Measurements from ENCODE around the gene KAZN. TPM values are rescaled to one million over a fixed set of nuclear protein-coding genes. Genes with fewer than 3 reads are reported as not detected.
A peak's percentile ranks its signal among the peaks of the same experiment; 100 is the strongest.
"Not testable (repeated sequence)": the region's sequence is repeated elsewhere in the genome, so short reads cannot be mapped to it uniquely, and the experiment has no call there.

Gene KAZN
- total RNA-seq, 1 experiment from 2014 or later, result 3.4 TPM

DNA sequence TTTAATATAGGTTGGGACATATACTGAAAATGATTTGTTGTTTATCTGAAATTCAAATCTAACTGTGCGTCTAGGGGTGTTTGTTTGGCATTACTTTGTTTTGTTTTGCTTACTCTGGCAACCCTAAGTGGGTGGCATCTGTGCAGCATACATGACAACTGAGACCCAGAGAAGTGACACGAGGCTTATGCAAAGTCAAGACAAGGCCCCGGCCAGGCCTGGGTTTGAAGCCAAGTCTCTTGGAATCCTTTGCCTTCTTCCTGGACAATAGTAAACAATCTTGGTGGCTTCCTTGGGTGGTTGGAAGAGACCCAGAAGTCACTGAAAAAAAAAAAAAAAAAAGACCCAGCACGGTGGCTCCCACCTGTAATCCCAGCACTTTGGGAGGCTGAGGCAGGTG, 357.5 kb downstream of the KAZN start:
- no peaks in the 10 kb centered on the region for H3K27me3 ChIP-seq
- no peak overlapping the region for H3K4me3 ChIP-seq
- no peaks in the 10 kb centered on the region for H3K9me3 ChIP-seq
- no peak for DNase-seq
- peaks cover 8% of the 10 kb centered on the region for H3K36me3 ChIP-seq

DNA sequence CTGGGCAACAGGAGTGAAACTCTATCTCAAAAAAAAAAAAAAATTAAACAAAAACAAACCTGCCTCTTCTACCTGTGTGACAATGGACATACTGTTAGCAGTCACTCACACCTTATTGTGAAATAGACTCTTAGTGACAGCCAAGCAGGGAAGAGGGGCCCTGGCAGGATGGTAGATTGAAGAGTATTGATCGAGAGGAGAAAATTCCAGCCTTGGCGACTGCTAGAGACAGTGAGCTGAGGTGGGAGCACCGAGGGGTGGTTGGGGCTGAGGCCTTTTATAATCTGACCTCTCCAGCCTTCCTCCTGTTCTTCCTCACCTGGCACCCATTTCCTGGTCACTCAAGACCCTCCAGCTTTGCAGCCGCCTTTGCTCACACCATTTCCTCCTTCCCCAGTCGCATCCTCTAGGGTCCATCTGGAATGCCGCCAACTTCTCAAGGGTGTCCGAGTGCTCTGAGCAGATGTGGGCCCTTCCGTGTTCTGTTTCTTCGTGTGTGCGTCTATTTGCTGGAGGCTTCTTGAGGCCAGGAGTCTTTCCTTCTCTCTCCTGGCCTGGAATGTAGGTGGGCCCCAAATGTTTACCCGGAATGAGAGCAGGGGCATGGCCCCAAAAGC, 358.2 kb downstream of the KAZN start:
- DNase-seq, result no peak

DNA sequence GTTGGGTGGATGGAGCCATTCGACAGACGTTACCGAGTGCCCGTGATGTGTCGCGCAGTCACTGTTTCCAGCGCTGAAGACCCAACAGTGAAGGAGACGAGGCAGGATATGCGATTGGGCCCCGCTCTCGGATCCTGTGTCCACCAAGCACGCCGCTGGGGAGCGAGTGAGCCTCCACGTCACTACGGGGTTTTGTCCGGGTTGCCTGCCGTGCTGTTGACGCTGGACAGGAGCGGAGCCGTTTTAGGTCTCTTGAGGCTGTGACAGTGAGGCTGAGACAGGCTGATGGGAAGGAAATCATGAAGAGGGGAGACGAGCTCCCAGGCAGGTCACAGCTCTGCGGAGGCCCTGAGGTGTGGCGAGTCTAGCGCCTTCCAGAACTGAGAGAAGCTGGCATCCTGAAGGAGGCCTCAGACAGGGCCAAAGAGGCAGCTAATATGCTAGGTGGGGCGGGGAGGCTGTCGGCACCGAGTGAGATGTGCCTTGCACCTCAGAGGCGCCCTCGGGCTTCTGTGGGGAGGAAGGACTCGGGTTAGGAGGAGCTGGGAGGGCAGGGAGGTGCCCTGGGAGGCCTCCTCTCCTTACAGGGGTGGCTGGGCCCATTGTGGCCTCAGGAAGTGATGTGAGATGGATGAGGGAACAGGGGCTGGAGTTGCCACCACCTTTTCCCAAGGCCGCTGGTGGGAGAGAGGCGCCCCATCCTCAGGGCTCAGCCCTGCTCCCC, 359.1 kb downstream of the KAZN start:
- no peak for DNase-seq
- H3K9me3 ChIP-seq, result no peaks in the 10 kb centered on the region

More for the DNA sequence above, 358.2 kb downstream of the KAZN start:
- Histone ChIP-seq H3K4me3 (no peak overlapping the region), H3K27me3 (no peaks in the 10 kb centered on the region), H3K36me3 (peaks cover 12% of the 10 kb centered on the region), H3K9me3 (no peaks in the 10 kb centered on the region)

DNA sequence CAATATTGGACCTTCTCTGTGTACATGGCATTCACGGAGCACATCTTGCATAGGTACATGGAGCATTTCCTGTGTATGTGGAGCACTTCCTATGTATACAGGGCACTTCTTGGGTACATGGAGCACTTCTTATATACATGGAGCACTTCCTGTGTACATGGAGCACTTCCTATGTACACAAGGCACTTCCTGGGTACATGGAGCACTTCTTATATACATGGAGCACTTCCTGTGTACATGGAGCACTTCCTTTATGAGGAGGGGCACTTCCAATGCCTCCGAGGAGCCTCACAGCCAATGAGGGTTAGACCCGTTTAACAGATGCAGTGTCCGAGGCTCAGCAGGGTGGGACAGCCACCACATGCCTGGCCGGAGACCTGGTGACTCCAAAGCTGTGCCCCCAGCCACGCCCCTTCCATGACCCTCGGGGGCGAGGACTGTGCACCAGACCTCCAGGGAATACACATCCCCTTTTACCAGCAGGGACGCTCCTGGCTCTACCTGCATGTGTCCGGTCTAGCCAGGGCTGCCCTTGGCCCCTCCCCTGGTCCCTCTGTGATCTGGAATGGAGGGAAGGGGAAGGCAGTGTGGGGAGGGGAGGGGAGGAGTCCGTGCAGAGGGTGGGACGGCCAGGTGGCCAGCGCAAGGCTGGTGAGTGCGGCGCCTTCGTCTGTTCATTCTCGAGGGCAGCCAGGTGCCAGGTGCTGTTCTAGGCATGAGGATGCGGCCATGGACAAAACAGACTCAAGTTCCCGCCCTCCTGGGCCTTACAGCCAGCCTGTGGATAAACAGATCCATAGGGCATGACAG, 360.0 kb downstream of the KAZN start:
- no peaks in the 10 kb centered on the region for H3K27me3 ChIP-seq
- DNase-seq, result no peak
- no peak overlapping the region for H3K4me3 ChIP-seq
- H3K9me3 ChIP-seq, result no peaks in the 10 kb centered on the region
- H3K36me3 ChIP-seq, result peaks cover 20% of the 10 kb centered on the region

More for the DNA sequence above, 359.1 kb downstream of the KAZN start:
- Histone ChIP-seq H3K36me3 (peaks cover 17% of the 10 kb centered on the region), H3K27me3 (no peaks in the 10 kb centered on the region), H3K4me3 (no peak overlapping the region)

DNA sequence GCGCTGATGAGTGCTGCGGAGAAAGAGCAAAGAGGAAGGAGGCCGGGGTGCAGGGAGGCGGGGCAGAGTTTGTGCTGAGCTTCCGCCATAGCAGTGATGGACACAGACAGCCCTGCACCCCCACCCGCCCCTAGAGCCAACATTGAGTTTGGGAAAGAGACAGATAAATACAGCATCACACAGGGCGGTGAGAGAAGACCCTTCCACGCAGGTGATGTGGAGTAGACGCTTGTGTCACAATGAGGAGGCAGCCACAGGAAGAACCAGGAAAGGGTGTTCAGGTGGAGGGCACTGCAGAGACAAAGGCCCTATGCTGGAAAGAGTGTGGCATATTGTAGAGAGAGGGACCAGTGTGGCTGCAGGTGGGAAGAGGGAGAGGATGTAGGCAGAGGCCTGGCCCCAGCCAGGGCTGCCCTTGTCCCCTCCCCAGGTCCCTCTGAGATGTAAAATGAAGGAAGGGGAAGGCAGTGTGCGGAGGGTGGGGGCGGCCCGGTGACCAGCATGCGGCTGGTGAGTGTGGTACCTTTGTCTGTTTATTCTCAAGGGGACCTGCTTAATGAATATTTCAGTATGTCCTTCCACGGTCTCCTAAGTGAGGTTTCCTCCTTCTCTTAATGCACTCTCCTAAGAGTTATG, 360.7 kb downstream of the KAZN start:
- H3K36me3 ChIP-seq, result peaks cover 20% of the 10 kb centered on the region
- no peak overlapping the region for H3K4me3 ChIP-seq
- H3K9me3 ChIP-seq, result no peaks in the 10 kb centered on the region
- no peaks in the 10 kb centered on the region for H3K27me3 ChIP-seq
- DNase-seq, result no peak

DNA sequence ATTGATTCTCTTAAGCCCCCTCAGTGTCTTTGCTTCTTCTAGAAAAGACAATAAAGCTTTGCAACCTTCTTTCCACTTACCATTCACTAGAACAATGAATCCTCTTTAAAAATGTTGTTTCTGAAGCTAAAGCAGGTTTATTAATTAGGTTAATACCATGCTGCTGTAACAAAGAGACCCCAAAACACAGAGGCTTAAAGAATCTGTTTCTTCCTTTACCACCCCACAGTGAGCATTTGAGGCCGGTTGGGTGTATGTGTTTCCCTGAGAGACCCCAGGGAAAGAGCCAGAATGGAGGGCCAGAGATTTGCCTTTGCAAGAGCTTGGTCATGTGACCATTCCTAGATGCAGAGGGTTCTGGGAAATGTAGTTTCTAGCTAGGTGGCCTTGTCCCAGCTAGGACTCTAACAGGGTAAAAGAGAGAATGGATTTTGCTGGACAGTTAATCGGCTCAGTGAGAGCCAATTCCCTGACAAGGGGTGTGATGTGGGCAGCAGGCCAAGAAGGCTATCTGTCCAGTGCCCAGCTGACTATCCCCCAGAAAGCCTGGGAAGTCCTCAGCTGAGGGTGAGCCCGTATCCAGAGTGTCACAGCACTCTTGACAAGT, 363.3 kb downstream of the KAZN start:
- H3K36me3 ChIP-seq, result peaks cover 22% of the 10 kb centered on the region
- no peaks in the 10 kb centered on the region for H3K27me3 ChIP-seq
- H3K4me3 ChIP-seq, result no peak overlapping the region
- no peaks in the 10 kb centered on the region for H3K9me3 ChIP-seq
- DNase-seq, result no peak

DNA sequence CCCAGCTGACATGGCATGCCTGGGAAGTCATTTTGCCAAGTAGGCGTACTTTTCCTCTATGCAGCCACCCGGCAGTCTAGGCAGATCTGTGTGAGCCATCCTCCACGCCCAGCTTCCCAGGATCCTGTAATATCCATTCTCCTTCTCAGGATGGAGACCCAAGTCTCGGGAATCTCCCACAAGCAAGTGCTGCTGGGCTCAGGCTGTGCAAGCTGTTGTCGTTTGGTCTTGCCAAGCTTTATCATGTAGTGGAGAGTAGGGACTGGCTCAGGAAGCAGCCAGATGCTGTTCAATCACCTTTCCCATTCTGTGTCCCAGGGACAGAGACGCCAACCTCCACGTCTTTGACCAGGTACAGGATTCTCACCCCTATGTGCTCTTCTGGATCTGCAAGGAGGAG, 363.9 kb downstream of the KAZN start:
- Histone ChIP-seq H3K4me3 (no peak overlapping the region), H3K27me3 (no peaks in the 10 kb centered on the region), H3K36me3 (peaks cover 24% of the 10 kb centered on the region), H3K9me3 (no peaks in the 10 kb centered on the region)
- no peak for DNase-seq

DNA sequence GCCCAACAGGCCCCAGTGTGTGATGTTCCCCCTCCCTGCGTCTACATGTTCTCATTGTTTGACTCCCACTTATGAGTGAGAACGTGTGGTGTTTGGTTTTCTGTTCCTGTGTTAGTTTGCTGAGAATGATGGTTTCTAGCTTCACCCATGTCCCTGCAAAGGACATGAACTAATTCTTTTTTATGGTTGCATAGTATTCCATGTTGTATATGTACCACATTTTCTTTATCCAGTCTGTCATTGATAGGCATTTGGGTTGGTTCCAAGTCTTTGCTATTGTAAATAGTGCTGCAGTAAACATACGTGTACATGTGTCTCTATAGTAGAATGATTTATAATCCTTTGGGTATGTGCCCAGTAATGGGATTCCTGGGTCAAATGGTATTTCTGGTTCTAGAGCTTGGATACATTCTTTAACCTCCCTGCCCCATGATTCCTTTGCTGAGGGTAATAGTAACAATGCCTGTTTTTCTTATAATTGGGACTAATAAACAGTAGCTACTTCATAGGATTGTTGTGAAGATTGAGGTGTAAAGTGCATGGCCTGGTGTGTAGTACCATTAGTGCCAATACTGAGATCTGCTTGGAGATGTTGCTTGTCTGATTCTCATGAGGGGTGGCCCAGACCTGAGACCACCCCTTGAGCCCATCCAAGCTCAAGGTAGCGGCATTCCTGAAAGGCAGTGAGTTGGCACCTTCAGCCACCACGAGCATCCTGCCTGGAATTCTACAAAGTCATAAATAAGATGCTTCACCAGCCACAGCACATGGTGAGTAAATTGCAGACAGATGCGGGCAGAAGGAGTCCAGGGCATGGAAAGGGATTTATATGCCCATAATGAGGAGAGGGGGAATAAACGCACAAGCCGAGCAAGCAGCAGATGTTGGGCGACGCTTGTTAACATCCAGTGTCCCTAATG, 365.6 kb downstream of the KAZN start:
- not testable (repeated sequence) for H3K9me3 ChIP-seq, DNase-seq, H3K27me3 ChIP-seq, H3K4me3 ChIP-seq
- peaks cover 32% of the 10 kb centered on the region for H3K36me3 ChIP-seq

DNA sequence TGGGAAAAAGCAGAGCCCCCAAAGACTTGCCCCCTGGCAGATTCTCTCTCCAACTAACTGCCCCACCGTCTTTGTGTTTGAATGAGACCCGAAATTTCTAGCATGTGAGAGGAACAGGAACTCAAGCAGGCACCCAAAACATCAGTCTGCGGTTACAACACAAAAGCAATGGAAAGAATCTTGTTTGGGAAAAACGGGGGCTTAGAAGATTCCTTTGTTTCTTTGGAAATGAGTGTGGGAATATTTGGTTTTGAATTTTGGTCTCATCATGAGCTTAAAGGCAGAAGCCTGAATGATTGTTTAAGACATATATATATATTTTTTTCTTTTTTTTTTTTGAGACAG, 366.2 kb downstream of the KAZN start:
- Histone ChIP-seq H3K36me3 (peaks cover 32% of the 10 kb centered on the region), H3K9me3 (no peaks in the 10 kb centered on the region), H3K27me3 (no peaks in the 10 kb centered on the region), H3K4me3 (no peak overlapping the region)
- DNase-seq, result no peak

DNA sequence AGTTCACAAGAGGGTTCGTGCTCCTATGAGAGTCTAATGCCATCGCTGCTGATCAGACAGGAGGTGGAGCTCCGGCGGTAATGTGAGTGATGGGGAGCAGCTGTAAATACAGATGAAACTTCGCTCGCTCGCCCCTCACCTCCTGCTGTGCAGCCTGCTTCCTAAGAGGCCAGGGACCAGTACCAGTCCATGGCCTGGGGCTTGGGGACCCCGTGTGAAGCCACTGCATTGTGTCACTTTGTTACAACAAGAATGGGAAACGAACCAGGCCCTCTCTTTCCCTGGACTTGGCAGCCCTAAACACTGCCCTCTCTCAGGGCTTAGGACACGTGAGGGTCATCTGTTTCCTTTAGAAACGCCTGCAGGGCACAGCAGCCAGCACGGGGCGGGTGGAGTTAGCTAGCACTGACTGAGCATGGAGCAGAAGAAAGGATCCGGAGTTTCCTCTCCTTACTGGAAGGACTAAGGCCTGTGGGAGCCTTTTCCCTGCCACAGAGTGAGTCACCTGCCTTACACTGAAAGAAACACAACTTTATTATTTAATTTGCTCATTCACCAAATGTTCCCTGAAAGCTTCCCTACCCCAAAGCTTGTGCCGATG, 369.9 kb downstream of the KAZN start:
- Histone ChIP-seq H3K9me3 (no peaks in the 10 kb centered on the region), H3K4me3 (no peak overlapping the region), H3K36me3 (peaks cover 14% of the 10 kb centered on the region), H3K27me3 (no peaks in the 10 kb centered on the region)
- peak; percentile 85 for DNase-seq

DNA sequence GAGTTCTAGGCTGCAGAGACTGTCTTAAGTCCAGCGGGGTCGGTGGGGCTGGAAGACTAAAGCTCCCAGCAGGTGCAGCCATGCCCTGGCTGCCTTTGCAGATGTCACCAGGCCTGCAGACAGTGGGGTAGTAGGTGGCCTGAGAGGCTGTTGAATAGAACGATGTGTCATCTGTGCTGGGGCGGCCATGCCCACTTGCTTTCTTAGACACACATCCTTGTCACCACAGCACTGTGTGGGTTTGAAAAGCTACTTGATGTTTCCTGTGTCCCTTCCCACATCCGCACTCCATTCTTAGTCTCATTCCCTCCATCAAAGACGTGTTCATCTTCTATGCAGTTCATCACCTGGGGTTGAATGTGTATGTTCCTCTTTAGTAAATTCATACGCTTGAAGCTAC, 370.5 kb downstream of the KAZN start:
- Histone ChIP-seq H3K27me3 (no peaks in the 10 kb centered on the region), H3K9me3 (no peaks in the 10 kb centered on the region), H3K4me3 (no peak overlapping the region), H3K36me3 (peaks cover 16% of the 10 kb centered on the region)
- DNase-seq, result no peak

DNA sequence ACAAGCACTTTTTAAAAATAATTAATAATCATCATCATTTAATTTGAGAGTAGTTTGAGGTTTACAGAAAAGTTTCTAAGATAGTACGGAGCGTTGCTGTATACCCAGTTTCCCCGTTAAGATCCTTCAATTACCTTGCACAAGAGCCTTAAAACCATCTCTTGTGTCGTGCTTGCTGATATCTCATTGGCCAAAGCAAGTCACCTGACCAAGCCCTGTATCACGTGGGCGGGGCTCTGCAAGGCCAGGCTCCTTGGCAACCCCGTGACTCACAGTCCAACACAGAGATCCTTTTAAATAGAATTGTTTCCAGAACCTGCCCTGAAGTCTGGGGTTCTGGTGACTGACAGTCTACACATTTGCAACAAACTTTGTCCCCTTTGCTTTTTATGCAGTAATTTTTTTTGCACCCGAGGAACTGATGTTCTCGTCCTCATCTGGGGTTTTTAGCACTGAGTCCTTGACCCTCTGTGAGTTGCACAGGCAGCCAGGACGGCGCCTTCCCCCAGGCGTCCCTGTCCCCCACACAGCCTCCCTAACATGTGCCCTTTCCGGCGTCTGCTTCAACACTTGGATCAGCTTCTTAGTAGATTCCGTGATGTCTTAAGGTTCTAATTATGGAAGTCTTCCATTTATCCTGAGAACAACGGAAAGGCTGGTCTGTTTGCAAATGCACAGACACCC, 371.8 kb downstream of the KAZN start:
- H3K4me3 ChIP-seq, result no peak overlapping the region
- H3K9me3 ChIP-seq, result no peaks in the 10 kb centered on the region
- H3K36me3 ChIP-seq, result peaks cover 16% of the 10 kb centered on the region
- peak; percentile 83 for DNase-seq
- H3K27me3 ChIP-seq, result no peaks in the 10 kb centered on the region

DNA sequence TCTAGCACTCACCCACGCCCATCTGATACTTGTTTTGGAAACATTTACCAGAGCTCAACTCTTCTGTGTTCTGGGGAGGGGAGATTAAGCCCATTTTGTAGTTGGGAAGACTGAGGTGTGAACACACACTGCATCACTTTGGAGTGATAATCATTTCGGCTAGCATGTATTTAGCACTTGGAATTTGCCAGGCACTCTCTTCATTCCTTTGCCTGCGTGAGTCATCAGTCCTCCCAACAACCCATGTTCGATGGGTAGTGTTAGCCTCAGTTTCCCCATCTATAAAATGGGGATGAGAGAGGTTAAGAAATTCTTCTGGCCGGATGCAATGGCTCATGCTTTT, 372.3 kb downstream of the KAZN start:
- H3K36me3 ChIP-seq, result peaks cover 14% of the 10 kb centered on the region
- no peaks in the 10 kb centered on the region for H3K27me3 ChIP-seq
- no peaks in the 10 kb centered on the region for H3K9me3 ChIP-seq
- H3K4me3 ChIP-seq, result no peak overlapping the region
- no peak for DNase-seq

DNA sequence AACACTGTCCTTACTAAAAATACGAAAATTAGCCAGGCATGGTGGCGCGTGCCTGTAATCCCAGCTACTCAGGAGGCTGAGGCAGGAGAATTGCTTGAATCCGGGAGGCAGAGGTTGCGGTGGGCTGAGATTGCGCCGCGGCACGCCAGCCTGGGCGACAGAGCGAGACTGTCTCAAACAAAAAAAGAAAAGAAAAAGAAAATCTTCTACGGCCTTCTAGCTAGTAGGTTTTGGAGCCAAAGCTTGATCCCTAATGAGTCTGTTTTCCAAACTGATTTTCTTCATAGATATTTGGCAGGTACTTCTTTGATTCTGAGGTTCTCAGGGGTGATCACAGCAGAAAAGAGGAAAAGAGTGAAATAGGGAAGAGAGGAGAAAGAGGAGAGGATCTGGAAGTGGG, 372.7 kb downstream of the KAZN start:
- no peak overlapping the region for H3K4me3 ChIP-seq
- peaks cover 14% of the 10 kb centered on the region for H3K36me3 ChIP-seq
- H3K27me3 ChIP-seq, result no peaks in the 10 kb centered on the region
- no peaks in the 10 kb centered on the region for H3K9me3 ChIP-seq
- DNase-seq, result no peak

DNA sequence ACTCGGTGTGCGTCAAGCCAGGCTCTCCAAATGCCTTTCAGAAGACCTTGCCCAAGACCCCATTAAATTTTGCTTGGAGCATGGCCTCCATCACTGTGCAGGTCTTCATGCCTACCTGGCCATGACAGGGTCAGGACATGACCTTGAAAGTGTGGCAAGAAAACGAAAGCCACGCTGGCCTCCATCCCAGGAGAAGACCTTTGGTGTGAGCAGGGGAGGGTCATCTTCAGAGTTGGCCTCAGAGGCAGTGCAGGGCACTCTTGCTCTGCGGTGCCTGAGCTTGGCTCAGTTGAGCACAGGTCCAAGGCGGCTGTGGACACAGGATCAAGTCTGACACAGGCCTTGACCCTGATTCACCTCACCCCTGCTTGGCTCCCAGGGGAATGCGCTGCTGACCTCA, 373.6 kb downstream of the KAZN start:
- no peak for DNase-seq
- Histone ChIP-seq H3K27me3 (no peaks in the 10 kb centered on the region), H3K4me3 (no peak overlapping the region), H3K9me3 (no peaks in the 10 kb centered on the region), H3K36me3 (peaks cover 14% of the 10 kb centered on the region)
